Measurements from ENCODE around the gene DDX17.
"Not testable (repeated sequence)": the region's sequence is repeated elsewhere in the genome, so short reads cannot be mapped to it uniquely, and the experiment has no call there.

DDX17 gene

GRCh38 chr22:38491707-38492348 is 14.3 kb downstream of the DDX17 start:
- DNase-seq (ENCODE audit: low read depth, low spot score) = no peak

- DNase-seq (ENCODE audit: low read depth, low spot score) = no peak
These were observed 15.2 kb downstream of the DDX17 start for GRCh38 chr22:38490915-38491314.

DNA sequence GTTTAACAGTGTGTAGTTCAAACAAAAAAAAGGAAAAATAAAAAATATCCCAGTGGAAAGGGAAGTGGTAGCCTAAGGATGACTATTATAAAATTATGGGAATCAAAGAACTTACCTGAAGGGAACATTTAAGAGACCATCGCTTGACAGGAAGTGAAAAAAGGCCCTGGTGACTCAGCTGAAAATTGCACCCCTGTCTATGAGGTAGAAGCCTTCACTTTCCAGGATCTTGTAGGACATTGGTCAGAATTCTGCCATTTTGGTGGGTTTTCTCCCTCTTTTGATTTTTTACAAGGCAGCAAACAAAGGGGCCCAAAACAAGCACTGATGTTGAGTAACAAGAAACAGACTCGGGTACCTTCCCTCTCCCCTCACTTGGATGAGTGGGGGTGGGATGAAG is 15.6 kb downstream of the DDX17 start:
- DNase-seq (ENCODE audit: low read depth, low spot score) = no peak

- DNase-seq (ENCODE audit: low read depth, low spot score) = no peak
These were observed 16.5 kb downstream of the DDX17 start for GRCh38 chr22:38489561-38490145.

GRCh38 chr22:38489142-38489541 is 17.0 kb downstream of the DDX17 start:
- DNase-seq (ENCODE audit: low read depth, low spot score) = no peak

- DNase-seq (ENCODE audit: low read depth, low spot score) = no peak
These were observed 18.2 kb downstream of the DDX17 start for GRCh38 chr22:38487946-38488345.

DNA sequence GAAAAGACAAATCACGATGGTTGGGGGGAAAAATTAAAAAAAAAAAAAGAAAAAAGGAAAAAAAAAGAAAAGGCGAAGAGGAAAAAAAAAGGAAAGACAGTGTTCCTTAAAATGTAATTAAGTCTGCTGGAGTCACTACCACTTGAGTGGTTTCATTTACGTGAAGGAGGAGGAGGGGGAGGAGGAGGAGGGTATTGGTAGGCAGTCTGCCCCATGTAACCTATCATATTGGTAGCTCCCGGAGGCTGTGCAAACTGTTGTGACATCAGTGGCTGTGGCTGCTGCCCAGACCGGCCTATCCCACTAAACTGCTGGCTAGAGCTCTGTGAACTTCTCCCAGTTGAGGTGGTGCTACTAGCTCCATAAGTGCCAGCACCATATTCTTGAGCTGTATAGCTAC is 20.3 kb downstream of the DDX17 start:
- no peak for DNase-seq (ENCODE audit: low read depth, low spot score)

DNA sequence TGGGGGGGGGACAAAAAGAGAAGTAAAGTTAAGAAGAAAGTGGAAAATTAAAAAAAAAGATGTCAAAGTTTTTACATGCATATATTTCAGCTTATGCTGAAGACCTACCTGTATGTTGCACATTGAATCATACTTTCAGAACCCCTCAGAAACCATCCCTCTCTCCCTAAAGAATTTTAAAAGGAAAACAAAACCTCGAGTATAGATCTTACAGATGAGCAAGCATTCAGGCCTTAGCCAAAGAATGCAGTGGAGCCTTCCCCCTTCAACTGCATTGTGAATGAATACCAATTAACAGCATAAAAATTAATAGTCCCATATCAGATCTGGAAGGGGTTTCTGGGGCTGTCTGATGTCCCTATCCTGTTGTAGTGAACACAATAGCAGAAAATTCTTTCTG is 21.9 kb downstream of the DDX17 start:
- no peak for DNase-seq (ENCODE audit: low read depth, low spot score)

GRCh38 chr22:38482662-38483308 is 23.3 kb downstream of the DDX17 start:
- no peak for DNase-seq (ENCODE audit: low read depth, low spot score)

- DNase-seq (ENCODE audit: low read depth, low spot score) = no peak
These were observed 24.2 kb downstream of the DDX17 start for GRCh38 chr22:38481871-38482332.

DNA sequence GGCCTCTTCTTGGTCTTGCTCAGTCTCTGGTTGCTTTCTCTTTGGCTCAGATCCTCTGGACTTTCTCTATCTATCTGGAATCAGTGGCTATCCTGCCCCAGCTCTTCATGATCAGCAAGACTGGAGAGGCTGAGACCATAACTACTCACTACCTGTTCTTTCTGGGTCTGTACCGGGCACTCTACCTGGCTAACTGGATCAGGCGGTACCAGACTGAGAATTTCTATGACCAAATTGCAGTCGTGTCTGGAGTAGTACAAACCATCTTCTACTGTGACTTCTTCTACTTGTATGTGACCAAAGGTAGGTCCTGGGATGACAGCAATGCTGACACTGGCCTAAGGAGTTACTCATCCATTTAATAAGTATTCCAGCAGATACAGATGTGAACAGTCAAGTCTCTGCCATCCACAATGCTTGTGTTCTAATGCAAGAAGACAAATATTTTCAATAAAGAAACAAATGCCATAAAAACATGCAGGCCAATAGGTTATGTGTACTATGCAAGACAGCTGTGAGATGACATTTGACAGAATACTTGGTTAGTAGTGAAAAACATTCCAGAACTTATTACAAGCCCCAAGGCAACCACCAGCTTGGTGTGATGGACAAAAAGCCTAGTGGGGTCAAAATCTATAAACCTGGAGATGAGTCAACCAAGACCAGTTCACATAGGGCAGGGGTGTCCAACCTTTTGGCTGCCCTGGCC is 24.8 kb downstream of the DDX17 start:
- no peak for DNase-seq (ENCODE audit: low read depth, low spot score)

DNA sequence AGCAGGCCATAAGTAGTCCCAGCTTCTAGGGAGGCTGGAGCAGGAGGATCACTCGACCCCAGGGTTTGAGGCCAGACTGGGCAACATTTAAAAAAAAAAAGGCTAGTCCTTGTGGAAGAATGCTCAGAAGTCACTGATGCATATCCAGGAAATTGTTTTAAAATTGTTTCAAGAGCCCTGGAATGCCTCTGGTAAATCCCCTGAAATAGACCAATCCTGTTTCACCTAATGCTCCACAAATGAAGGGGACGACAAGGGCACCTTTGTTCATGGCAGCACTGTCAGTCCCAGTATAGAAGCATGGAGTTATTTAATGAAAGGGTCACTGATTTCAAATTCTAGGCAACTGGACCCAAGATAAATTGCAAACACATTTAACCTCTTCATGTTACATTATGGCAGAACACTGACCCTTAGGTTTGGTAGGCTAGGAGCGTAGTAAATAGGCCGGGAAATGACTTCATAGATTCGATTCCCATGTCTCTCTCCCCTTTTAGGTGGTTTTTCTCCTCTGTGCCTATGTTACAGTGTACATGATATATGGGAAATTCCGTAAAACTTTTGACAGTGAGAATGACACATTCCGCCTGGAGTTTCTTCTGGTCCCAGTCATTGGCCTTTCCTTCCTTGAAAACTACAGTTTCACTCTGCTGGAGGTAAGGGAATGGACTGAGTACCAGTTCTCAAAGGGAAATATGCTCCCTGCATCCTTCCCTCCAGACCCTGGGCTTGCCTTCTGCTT is 26.8 kb downstream of the DDX17 start:
- no peak for DNase-seq (ENCODE audit: low read depth, low spot score)

- DNase-seq (ENCODE audit: low read depth, low spot score) = no peak
These were observed 28.5 kb downstream of the DDX17 start for GRCh38 chr22:38477585-38477984.

- no peak for DNase-seq (ENCODE audit: low read depth, low spot score)
These were observed 32.0 kb downstream of the DDX17 start for GRCh38 chr22:38474003-38474607.

GRCh38 chr22:38471237-38471636 is 34.9 kb downstream of the DDX17 start:
- DNase-seq (ENCODE audit: low read depth, low spot score) = no peak

GRCh38 chr22:38470179-38470578 is 35.9 kb downstream of the DDX17 start:
- not testable (repeated sequence) for DNase-seq (ENCODE audit: low read depth, low spot score)

- DNase-seq (ENCODE audit: low read depth, low spot score) = no peak
These were observed 36.8 kb downstream of the DDX17 start for GRCh38 chr22:38469306-38469781.

GRCh38 chr22:38468443-38469305 is 37.4 kb downstream of the DDX17 start:
- no peak for DNase-seq (ENCODE audit: low read depth, low spot score)

DNA sequence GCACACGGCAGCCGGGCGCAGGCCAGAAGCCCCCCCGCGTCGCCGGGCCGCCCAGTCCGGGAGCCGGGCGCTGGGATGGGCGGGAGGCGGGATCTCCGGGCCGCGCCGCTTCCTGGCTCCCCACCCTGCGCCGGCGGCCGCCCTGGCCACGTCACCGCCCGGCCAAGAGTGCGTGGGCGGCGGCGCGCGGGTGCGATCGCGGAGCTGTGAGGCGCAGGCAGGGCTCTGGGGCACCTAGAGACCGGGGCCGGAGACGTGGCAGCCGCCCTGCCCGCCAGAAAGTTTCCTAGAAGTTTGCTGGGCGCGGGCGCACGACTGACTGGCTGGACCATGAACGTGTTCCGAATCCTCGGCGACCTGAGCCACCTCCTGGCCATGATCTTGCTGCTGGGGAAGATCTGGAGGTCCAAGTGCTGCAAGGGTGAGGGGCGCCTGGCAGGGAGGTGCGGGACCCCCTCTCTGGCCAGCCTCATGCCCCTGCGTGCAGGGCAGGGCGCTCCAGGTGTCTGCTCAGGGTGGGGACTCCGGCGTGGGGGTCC is 38.1 kb downstream of the DDX17 start, which contains the start of gene KDELR3:
KDELR3 (plus strand) TSS at position 193 of the 539 bp plus-strand sequence; CDS start at position 331, 138 bp downstream.
- no peak for DNase-seq (ENCODE audit: low read depth, low spot score)

GRCh38 chr22:38467438-38467903 is 38.6 kb downstream of the DDX17 start:
- peak; percentile 32 for DNase-seq (ENCODE audit: low read depth, low spot score)

Measured in ELF-1 (cell line).